HG03064 (cell line): Measurements from ENCODE around the gene PHF21A.

Experiments used
- ATAC-seq: cut with Tn5 transposase; IDR thresholded peaks from one replicate; pipeline ENCODE4 v1.9.1; 2021; ENCODE audit warnings: low read depth; ENCODE audit not compliant: unreplicated experiment

The PHF21A gene

DNA sequence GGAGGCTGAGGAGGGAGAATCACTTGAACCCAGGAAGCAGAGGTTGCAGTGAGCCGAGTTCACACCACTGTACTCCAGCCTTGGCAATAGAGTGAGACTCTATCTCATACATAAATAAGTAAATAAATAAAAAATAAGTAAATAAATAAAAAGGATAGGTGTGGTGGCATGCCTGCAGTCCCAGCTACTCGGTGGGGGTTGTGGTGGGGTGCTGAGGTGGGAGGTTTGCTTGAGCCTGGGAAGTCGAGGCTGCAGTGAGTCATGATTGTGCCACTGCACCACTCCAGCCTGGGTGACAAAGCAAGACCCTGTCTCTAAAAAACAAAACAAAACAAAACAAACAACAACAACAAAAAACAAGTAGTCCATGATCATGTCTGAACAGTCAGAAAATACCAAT, 195.7 kb downstream of the PHF21A start:
- no peak for ATAC-seq

DNA sequence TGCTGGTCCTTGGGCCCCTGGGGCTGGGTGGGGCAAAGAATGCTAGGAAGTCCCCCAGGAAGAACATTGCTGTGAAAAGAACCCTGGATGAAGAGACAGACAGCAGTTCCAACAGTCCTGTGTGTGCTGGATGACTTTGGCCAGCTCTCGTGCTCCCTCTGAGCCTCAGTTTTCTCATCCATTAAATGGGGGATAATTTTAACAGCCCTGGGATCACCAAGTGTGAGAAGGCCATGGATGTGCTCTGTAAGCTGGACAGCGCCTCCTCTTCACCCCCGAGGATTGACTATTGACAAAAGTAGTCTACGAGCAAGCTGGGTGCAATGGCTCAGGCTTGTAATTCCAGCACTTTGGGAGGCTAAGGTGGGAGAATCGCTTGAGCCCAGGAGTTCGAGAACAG, 196.3 kb downstream of the PHF21A start:
- ATAC-seq, result no peak

DNA sequence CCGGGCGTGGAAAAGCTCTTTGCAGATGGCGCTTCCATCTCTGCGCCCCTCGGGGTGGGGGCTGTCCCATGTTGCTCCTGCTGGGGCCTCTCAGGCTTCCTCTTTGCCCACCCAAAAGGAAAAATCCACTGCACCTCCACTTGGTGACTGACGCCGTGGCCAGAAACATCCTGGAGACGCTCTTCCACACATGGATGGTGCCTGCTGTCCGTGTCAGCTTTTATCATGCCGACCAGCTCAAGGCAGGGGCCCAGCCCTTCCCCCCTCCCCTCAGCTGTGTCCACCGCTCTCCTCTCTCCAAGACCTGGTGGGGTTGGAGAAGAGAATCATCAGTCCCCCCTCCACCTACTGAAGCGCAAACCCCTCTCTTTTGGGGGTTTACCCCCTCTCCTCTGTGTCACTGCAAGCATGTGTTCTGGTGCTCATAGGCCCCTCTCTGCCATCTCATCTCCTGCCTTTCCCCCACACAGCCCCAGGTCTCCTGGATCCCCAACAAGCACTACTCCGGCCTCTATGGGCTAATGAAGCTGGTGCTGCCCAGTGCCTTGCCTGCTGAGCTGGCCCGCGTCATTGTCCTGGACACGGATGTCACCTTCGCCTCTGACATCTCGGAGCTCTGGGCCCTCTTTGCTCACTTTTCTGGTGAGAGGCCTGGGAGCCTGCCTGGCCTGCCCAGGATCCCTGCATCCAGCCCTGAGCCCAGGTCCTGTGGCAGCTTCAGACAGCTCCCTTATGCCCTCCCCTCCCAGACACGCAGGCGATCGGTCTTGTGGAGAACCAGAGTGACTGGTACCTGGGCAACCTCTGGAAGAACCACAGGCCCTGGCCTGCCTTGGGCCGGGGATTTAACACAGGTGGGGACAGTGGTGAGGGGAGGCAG, 197.0 kb downstream of the PHF21A start:
- ATAC-seq, result no peak

DNA sequence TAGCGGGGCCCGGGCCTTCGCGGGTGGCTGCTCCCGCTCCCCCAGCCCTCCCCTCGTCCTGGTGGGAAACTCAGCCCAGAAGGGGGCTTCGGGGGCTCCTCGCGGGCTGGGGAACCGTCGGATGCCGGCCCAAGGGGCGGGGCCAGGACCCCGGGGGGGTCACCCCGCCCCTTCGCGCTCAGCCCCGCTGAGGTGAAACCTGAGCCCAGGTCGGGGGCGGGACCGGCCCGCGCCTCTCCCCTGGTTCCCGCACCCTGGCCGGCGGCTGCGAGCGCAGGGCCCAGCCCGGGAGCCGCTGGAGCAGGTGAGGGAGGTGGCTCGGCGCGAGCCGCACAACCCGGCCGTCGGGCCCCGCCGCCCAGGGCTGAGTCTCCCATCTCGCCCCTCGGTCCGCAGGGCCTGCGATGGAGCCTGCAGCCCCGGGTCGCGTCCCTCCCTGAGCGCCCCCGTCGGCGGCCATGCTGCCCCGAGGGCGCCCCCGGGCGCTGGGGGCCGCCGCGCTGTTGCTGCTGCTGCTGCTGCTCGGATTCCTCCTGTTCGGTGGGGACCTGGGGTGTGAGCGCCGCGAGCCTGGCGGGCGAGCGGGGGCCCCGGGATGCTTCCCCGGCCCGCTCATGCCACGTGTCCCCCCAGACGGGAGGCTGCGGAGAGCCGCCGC, 198.7 kb downstream of the PHF21A start, which contains the start of gene LARGE2:
TSS of gene LARGE2 (plus strand) at position 232 of the 658 bp plus-strand sequence. CDS start at position 459, 227 bp downstream.
- no peak for ATAC-seq

DNA sequence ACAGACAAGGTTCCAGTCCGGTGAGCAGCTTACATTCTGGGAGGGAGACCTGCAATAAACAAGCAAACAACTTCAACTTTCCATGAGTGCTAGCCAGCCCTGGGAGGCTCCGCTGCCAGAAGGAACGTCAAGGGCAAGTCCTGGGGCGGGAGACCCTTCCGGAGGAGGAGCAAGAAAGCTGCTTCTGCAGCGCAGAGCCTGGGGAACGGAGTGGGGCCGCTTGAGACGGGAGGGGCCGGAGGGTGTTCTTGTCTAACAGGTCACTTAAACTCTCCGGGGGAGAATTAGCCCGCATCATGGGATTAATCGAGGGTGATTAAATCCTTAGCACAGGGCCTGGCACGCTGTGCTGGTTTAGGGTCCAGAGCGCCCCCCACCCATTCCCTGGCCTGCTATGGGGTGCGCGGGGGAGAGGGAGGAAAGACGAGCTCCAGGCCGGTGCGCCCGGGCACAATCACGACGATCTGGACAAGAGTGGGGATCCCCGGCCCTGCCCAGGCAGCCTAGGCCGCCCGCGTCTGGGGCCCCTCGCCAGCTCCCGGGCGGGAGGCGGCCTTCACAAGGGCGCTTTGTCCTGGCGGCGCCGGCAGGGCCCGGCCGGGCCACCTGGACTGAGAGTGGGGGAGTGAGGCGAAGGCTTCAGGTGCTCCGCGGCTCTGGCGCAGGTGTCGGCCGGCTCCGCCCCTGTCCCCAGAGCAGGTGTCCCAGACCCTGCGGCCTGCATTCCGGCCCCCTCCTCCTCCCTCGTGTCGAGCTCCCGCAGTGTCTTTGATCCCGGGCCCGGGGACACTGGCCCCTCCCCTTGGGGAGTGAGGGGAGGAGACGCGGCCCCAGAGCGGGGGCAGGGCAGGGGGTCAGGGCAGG, 199.5 kb downstream of the PHF21A start:
- no peak for ATAC-seq

DNA sequence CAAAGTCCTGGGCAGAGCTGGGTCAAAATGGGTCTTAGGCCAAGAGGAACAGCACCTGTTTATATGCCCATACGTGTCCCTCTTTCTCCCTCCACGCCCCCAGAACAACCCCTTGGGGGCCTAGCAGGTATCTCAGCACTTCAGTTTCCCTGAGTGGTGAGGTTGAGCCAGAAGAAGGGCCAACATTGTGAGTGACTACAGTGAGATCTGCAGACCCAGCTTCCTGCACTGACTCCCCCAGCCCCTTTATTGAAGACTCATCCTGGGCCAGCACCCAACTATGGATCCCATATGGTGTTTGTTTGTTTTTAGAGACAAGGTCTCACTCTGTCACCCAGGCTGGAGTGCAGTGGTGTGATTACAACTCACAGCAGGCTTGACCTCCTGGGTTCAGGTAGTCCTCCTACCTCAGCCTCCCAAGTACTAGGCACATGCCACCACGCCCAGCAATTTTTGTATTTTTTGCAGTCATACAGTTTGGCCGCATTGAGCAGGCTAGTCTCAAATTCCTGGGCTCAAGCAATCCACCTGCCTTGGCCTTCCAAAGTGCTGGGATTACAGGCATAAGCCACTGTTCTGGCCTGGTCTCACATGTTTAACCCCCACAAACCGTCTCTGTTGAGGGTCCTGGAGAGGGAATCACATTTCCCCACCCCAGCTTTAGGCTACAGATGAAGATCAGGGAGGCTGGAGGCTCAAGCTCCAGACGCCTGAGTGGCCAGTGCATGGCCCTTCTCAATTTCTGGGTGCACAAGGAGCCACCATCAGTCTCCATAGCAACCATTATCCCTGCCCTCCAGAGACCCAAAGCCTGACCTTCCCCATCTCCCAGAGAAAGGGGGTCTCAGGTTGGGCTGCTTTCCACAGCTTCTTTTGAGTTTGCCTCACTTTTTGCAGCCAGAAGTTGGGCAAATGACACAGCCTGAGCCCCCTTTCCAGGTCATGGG, 200.4 kb downstream of the PHF21A start:
- ATAC-seq, result no peak

DNA sequence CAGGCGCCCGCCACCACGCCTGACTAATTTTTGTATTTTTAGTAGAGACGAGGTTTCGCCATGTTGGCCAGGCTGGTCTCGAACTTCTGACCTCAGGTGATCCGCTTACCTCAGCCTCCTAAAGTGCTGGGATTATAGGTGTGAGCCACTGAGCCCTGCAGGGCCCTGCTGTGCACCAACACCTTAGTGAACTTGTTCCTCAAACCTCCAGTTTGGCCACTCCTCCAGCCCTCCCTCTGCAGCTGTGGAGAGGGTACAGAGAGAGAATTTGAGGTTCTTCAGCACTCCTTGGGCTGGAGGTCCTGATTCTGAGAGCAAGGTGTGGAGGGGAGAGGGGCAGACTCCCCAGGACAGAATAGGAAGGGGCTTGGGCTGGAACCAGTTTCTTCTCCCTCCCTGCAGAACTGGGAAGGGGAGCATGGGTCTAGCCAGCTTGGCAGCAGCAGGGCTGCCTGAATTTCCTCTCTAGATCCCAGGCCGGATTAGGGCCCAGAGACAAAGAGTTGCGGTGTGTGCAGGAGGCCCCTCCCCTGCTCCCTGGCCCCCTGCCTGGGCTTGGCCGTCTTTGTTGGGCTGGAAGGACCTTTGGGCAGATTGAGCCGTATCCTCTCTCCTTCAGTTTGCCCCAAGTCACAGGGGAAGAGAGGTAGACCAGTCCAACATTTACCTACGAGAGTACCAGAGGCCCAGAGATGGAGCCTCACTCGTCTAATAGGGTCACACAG, 201.3 kb downstream of the PHF21A start:
- ATAC-seq, result no peak

DNA sequence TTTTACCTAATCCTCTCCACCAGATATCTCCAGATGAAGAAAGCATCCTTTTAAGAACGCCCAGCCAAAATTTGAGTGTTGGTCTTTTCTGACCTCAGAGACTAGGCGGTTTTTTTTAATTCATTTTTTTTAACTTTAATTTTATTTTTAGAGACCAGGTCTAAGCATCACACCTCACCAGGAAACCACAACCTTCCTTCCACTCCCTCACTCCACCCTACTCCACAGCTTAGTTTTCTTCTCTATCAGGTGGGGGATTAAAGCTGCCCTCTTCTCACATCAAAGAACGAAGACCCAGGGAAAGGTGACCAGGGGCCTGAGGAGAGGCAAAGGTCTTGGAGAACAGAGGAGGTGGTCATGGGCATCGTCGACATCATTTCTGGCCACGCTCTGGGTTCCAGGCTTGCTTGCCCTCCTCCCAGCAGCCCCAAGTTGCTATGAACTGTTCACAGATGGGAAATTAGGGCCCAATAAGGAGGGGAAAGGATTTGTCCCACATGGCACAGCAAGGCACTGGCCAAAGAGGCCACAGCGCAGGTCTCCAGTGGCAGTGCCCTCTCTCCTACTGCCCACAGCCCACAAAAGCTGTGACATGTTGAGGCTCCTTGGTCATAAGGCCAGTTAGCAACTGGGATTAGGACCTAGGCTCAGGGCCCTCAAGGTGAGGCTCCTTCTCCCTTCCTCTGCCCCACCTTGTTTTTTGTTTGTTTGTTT, 202.1 kb downstream of the PHF21A start:
- ATAC-seq, result no peak

DNA sequence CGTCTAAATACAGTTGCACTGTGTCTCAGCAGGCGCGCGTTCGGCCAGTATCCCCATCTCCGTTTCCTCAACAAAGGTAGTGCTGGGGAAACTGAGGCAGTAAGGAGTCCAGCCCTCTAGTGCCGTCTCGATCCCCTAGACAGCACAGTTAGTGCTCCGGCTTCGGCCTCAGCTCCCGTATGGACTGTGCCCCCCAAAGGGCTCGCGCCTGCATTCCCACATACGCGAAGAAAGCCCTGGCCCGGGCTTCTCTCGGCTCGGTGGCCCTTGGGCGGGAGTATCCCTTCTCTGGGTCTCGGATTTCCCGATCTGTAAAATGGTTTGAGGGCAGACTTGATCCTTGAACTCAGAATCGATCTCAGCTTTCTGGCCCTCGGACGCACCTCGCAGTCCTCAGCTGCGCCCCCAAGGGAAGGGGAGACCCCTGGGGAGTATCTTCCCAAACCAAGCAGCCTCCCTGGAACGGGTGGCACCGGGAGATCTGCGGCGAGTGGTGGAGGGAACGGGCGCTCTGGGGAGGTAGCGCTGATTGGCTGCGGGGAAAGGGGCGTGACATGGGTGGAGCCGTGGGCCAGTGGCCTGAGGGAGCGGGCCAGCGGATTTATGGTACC, 202.8 kb downstream of the PHF21A start:
- ATAC-seq, result no peak

DNA sequence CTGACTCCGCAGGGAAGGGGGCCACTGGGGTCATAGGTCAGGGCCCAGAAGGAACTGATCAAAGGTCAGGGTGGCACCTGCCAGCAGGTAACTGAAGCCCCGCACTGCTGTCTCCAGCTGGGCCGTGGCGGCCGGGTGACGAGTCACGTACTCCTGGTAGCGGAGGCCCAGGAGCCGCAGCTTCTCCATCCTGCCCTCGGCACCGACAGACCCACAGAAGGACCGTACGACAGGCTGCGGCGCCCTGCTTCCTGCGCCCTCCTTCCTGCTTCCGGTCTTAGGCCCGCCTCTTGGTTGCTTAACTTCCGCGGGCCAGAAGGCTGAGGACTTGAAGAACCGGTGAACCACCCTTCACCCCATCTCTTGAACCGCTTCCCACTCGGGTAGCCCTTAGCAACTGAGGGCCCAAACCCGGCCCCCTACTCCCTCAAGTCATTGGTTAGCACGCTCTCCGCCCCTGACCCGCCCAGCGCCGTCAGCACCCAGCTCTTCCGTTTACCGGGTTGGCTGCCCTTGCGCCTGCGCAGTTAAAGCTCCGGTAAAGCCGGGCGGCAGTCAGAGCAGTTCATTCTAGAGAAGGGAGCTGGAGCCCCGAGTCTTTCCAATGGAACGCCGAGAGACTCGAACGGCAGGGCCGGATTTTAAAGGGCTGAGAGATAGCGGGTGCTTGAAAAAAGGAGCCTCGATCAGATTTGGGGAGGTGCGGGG, 203.5 kb downstream of the PHF21A start, which contains the start of gene PEX16:
TSS of gene PEX16 (minus strand) at position 255 of the 708 bp plus-strand sequence. CDS start at position 189, 66 bp downstream.
- ATAC-seq, result peak; percentile 86

DNA sequence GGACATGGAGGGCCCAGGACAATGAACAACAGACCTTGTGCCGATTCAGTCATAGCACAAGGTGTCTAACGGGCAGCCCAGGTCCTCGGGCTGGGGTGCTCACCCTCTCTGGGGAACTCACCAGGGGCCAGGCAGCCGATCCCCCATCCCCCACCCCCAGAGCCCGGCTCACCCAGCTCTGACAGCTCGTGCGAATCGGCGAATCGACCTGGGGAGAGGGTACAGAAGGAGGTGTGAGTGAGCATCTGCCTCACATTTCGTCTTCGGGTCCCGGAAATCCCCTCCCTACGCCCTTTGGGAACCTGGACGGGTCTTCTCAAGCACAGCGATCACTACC, 204.0 kb downstream of the PHF21A start:
- no peak for ATAC-seq

DNA sequence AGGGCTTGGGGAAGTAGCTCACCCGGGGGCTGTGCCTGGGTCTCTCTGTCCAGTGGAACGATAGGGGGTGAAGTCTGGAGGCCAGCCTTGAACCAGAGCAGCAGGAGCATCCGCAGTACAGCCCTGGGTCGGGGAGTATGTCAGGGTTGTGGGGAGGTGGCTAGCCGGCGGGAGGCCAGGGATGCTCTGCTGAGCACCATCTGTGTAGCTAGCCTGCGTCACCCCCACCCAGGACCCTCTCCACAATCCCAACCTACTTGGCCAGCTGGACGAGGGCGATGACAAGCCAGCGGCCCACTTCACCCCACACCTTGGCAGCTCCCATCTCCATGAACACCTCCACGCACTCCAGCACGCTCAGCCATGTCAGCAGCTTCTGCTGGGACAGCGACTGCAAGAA, 205.8 kb downstream of the PHF21A start:
- ATAC-seq, result no peak

DNA sequence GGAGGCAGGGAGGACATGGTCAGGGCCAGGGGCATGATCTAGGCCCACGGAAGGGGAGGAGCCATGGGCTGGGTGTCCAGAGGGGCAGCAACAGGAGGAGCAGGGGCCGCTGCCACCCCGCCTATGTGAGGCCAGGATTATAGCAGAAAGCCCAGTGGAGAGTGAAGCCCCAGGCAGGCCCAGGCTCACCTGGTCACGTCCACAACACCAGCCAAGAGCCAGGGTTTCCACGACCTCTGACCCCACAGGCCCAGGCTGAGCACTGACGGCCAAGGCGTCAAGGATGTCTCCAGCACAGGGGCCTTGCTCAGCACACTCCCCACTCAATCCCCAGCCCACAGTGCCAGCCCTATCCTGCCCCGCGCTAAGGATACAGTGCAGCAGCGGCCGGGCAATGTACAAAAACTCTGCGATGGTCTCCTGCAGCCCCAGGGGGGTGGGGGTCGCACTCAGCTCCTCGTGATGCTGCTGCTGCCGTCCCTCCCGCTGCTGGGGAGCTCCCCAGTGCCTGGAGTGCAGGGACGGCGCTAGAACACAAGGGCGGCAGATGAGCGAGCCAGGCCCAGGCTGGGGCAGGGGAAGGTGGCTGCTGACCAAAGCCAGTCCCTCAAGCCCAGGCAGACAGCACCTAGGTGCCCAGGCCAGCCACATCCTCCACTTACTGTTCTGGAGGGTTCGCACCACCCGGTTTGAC, 207.2 kb downstream of the PHF21A start:
- ATAC-seq, result no peak

DNA sequence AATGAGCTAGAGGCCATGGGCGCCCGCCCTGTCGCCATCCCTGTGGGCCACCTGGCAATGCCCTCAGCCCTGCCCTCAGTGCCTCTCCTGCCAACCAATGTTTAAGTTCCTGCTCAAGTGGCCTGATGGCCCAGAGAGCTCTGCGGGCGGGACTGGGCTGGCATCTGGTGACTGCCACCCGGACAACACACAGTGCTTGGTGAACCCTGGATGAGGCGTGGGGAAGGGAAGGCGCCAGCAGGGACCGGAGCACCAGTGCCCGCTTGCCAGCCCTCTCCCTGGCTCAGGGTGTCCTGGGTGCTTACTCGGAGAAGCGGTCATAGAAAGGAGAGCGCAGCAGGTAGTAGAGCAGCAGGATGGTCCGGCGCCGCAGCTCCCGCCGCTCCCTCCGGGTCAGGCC, 207.7 kb downstream of the PHF21A start:
- ATAC-seq, result no peak

DNA sequence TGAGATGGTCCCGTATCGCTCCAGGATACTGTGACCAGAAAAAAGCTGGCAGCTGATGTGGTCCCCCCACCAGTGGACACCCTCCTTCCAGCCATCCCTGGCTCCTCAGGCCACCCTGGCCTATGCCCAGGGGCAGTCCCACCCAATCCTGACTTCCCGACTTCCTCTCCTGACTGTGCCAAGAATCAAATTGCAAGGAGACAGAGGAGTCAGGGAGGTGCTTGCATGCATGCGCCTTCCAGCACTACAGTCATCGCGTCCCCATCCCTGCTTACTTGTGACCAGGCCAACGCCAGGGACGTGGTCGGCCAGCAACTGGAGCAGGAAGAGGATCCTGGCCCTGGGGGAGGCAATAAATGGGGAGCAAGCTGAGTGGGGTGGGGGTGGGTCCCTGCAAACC, 210.6 kb downstream of the PHF21A start:
- ATAC-seq, result no peak

DNA sequence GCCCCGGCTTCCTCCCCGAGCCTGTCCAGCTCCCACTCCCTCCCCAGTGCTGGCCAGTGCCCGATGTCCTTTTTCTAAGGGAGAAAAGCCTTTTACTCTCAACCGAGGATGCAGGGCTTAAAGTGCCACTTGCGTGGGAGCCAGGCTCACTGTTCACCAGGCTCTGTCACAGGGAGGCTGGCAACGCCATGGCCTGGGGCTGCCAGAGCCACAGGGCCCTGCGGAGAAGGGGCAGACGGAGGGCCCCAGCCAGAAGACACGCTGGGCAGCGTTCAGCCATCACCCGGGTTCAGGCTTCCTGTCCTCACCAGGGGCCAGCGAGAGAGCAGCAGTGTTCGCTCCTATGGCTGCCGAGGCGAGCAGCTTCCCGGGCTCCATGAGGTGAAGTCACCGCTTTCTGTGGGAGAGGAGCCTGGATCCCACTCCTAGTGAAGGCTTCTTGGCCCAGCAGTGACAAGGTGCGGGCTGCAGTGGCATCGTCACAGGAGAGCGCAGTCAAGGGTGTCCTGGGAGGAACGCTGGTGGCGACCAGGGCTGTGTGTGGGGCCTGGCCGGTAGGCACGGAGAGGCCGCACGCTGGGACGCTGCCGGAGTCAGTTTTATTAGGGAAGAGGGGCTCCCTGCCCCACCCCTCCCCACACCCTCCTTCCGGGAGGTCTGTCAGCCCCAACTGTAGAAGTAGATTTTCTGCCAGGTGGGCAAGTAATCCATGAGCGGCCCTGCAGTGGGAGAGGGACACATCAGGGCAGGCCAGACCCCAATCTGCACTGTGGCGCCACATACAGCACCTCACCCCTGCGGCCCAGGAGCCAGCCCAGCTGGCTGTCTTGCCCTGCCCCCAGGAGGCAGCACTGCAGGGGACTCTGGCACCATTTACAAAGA, 211.4 kb downstream of the PHF21A start:
- ATAC-seq, result no peak
